K562 (cell line): ENCODE measurements around the gene PCDHGA8. TPM values are rescaled to one million over a fixed set of nuclear protein-coding genes. Genes with fewer than 3 reads are reported as not detected.

Experiments
- CHCHD3 ChIP-seq: fragments of 250-450 bp; sonication (Bioruptor Pico); IDR thresholded peaks from 2 replicates; pipeline ENCODE4 v2.1.2; 2022; ENCODE audit warnings: mild to moderate bottlenecking
- E2F8 ChIP-seq: fragments of 450-650 bp; IDR thresholded peaks from 2 replicates; pipeline ENCODE4 v1.7.1; 2018; ENCODE audit warnings: mild to moderate bottlenecking, low read depth; ENCODE audit not compliant: partially characterized antibody
- ELF4 ChIP-seq: fragments of 450-650 bp; formaldehyde crosslinking; IDR thresholded peaks from 2 replicates; pipeline ENCODE4 v1.4.0; 2022; ENCODE audit warnings: missing genetic modification characterization
- RAD21 ChIP-seq, 2 experiments: fragments of 250-450 bp in 1 of 2; fragments of 450-650 bp in 1 of 2; sonication (Bioruptor Pico) in 1 of 2; formaldehyde crosslinking in 1 of 2; IDR thresholded peaks in 1 of 2; conservative IDR thresholded peaks in 1 of 2; 2 replicates each; pipeline versions ENCODE4 v1.4.0 to v1.8.0; 2020 to 2022; ENCODE audit warnings: mild to moderate bottlenecking in 2 of 2, moderate library complexity in 1 of 2
- SRSF7 ChIP-seq: fragments of 200-400 bp; formaldehyde crosslinking; optimal IDR thresholded peaks from 2 replicates; pipeline ENCODE3; 2017; ENCODE audit warnings: mild to moderate bottlenecking, low read depth, low read length
- TFE3 ChIP-seq: fragments of 450-650 bp; formaldehyde crosslinking; IDR thresholded peaks from 2 replicates; pipeline ENCODE4 v1.4.0; 2020; ENCODE audit warnings: mild to moderate bottlenecking, mixed read lengths
- ZFP36 ChIP-seq: fragments of 150-350 bp; IDR thresholded peaks from 2 replicates; pipeline ENCODE4 v1.6.1; 2018; ENCODE audit warnings: low read length, low read depth; ENCODE audit not compliant: partially characterized antibody
- ZNF75A ChIP-seq: fragments of 450-650 bp; formaldehyde crosslinking; IDR thresholded peaks from 2 replicates; pipeline ENCODE4 v1.4.0; 2020; ENCODE audit warnings: mild to moderate bottlenecking
- polyA plus RNA-seq, 8 experiments: library from polyadenylated mRNA; depleted of rRNA in 4 of 8; stranded (reverse) in 5 of 8; unstranded in 3 of 8; fragments of >200 nt; fragmentation: Nextera tagmentation in 2 of 8; fragmentation: Illumina TruSeq in 1 of 8; extraction: Ambion mirVana in 2 of 8; extraction: Trizol in 1 of 8; gene quantifications; 2 replicates each; pipeline versions ENCODE4 v1.2.1 to v1.2.3, GENCODE V29; 2011 to 2014; ENCODE audit warnings: inconsistent platforms in 1 of 8, missing spikeins in 1 of 8
- total RNA-seq, 7 experiments: library from RNA; depleted of rRNA in 6 of 7; stranded (reverse); fragments of >200 nt in 6 of 7; fragmentation: Illumina TruSeq in 2 of 7; extraction: Trizol in 2 of 7; gene quantifications; 2 replicates each; pipeline versions ENCODE4 v1.2.1 to v1.2.3, GENCODE V29; 2011 to 2021; ENCODE audit warnings: low replicate concordance in 1 of 7
- TF ChIP-seq, protein P1 (sequence below): IDR thresholded peaks from 2 replicates; pipeline ENCODE4 v1.6.1; 2012; ENCODE audit warnings: low read depth, low read length, improper control_type of control experiment, borderline replicate concordance
- TF ChIP-seq, protein P2 (sequence below): fragments of 450-650 bp; formaldehyde crosslinking; IDR thresholded peaks from 2 replicates; pipeline ENCODE4 v1.4.0; 2020; ENCODE audit warnings: mild to moderate bottlenecking
- TF ChIP-seq, protein P3 (sequence below): sonication (generic); formaldehyde crosslinking; IDR thresholded peaks from 2 replicates; pipeline ENCODE4 v1.8.1; 2022; ENCODE audit warnings: missing genetic modification reagents
- TF ChIP-seq, protein P4 (sequence below), 3 experiments: IDR thresholded peaks in 2 of 3; conservative IDR thresholded peaks in 1 of 3; 2 replicates each; pipeline ENCODE4 v1.5.1; 2011 to 2012; ENCODE audit warnings: low read length in 3 of 3, mild to moderate bottlenecking in 3 of 3, control low read depth in 2 of 3, improper control_type of control experiment in 1 of 3, inconsistent platforms in 1 of 3, low read depth in 1 of 3, mixed read lengths in 1 of 3, moderate library complexity in 1 of 3; ENCODE audit not compliant: insufficient read depth in 2 of 3

Gene PCDHGA8
- total and polyA plus RNA-seq, 9 of the 15 experiments (the other 6 are each of a cell fraction or from before 2014, with no cell fraction given) = 0.04 to 0.11 (median 0.07) TPM; not detected in 2

DNA sequence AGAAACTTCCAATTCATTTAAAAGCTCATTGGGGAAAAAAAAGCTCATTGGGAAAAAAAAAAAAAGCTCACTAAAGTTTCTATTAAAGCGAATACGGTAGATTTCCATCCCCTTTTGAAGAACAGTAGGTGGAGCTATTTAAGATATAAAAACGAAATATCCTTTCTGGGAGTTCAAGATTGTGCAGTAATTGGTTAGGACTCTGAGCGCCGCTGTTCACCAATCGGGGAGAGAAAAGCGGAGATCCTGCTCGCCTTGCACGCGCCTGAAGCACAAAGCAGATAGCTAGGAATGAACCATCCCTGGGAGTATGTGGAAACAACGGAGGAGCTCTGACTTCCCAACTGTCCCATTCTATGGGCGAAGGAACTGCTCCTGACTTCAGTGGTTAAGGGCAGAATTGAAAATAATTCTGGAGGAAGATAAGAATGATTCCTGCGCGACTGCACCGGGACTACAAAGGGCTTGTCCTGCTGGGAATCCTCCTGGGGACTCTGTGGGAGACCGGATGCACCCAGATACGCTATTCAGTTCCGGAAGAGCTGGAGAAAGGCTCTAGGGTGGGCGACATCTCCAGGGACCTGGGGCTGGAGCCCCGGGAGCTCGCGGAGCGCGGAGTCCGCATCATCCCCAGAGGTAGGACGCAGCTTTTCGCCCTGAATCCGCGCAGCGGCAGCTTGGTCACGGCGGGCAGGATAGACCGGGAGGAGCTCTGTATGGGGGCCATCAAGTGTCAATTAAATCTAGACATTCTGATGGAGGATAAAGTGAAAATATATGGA, 38.1 kb downstream of the PCDHGA8 start, which contains the start of gene PCDHGA12 (continued):
- TF ChIP-seq, protein P1, sequence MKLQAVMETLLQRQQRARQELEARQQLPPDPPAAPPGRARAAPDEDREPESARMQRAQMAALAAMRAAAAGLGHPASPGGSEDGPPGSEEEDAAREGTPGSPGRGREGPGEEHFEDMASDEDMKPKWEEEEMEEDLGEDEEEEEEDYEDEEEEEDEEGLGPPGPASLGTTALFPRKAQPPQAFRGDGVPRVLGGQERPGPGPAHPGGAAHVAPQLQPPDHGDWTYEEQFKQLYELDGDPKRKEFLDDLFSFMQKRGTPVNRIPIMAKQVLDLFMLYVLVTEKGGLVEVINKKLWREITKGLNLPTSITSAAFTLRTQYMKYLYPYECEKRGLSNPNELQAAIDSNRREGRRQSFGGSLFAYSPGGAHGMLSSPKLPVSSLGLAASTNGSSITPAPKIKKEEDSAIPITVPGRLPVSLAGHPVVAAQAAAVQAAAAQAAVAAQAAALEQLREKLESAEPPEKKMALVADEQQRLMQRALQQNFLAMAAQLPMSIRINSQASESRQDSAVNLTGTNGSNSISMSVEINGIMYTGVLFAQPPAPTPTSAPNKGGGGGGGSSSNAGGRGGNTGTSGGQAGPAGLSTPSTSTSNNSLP = peak; percentile 67; the same call in 1 of the 2 replicates
- TF ChIP-seq RAD21 (CRISPR knock-in tag; conservative IDR thresholded peaks at IDR 0.05 in 1 of 2, IDR thresholded peaks at IDR 0.05 in 1 of 2) = peak in 1 of 2 experiments; percentile 60; a peak in 2 of 4 replicates
- no peak for TF ChIP-seq CHCHD3 (CRISPR knock-in tag)
- TF ChIP-seq, protein P2, sequence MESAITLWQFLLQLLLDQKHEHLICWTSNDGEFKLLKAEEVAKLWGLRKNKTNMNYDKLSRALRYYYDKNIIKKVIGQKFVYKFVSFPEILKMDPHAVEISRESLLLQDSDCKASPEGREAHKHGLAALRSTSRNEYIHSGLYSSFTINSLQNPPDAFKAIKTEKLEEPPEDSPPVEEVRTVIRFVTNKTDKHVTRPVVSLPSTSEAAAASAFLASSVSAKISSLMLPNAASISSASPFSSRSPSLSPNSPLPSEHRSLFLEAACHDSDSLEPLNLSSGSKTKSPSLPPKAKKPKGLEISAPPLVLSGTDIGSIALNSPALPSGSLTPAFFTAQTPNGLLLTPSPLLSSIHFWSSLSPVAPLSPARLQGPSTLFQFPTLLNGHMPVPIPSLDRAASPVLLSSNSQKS (CRISPR knock-in tag) = no peak
- no peak for TF ChIP-seq ZNF75A (CRISPR knock-in tag)
- no peak for TF ChIP-seq ZFP36
- TF ChIP-seq, protein P3, sequence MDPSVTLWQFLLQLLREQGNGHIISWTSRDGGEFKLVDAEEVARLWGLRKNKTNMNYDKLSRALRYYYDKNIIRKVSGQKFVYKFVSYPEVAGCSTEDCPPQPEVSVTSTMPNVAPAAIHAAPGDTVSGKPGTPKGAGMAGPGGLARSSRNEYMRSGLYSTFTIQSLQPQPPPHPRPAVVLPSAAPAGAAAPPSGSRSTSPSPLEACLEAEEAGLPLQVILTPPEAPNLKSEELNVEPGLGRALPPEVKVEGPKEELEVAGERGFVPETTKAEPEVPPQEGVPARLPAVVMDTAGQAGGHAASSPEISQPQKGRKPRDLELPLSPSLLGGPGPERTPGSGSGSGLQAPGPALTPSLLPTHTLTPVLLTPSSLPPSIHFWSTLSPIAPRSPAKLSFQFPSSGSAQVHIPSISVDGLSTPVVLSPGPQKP (CRISPR knock-in tag) = no peak
- TF ChIP-seq, protein P4, sequence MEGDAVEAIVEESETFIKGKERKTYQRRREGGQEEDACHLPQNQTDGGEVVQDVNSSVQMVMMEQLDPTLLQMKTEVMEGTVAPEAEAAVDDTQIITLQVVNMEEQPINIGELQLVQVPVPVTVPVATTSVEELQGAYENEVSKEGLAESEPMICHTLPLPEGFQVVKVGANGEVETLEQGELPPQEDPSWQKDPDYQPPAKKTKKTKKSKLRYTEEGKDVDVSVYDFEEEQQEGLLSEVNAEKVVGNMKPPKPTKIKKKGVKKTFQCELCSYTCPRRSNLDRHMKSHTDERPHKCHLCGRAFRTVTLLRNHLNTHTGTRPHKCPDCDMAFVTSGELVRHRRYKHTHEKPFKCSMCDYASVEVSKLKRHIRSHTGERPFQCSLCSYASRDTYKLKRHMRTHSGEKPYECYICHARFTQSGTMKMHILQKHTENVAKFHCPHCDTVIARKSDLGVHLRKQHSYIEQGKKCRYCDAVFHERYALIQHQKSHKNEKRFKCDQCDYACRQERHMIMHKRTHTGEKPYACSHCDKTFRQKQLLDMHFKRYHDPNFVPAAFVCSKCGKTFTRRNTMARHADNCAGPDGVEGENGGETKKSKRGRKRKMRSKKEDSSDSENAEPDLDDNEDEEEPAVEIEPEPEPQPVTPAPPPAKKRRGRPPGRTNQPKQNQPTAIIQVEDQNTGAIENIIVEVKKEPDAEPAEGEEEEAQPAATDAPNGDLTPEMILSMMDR (IDR thresholded peaks at IDR 0.05 in 2 of 3, conservative IDR thresholded peaks at IDR 0.05 in 1 of 3; ENCODE audit: insufficient read depth in 2 of 3, low read depth in 1 of 3, low read length in 3 of 3) = peak; percentile 53 to 85 (median 72)
- TF ChIP-seq ELF4 (CRISPR knock-in tag) = no peak
- TF ChIP-seq TFE3 (CRISPR knock-in tag) = no peak
- TF ChIP-seq SRSF7 = no peak
- no peak for TF ChIP-seq E2F8
